ENCODE data around the gene KIAA1755. TPM values are rescaled to one million over a fixed set of nuclear protein-coding genes. Genes with fewer than 3 reads are reported as not detected.
A peak's percentile ranks its signal among the peaks of the same experiment; 100 is the strongest.

Gene KIAA1755
- total and polyA plus RNA-seq, 12 donors: 2.7 to 7.7 (median 5.2) TPM

GRCh38 chr20:38202982-38203293 lies 57.6 kb downstream of the KIAA1755 start:
- Histone ChIP-seq H3K4me3 (no peak overlapping the region), H3K4me1 (peaks cover 0 to 23% (median 0%) of the 10 kb centered on the region in 9 donors), H3K36me3 (no peaks in the 10 kb centered on the region), H3K9me3 (peaks cover 0 to 6% (median 0%) of the 10 kb centered on the region in 11 donors), H3K27ac (no peak overlapping the region), H3K27me3 (no peaks in the 10 kb centered on the region)
- 87 to 90% methylated on average over 8 of the region's 8 CpGs for WGBS, 2 donors
- intact Hi-C loops (cut with DNase I): no loop called here
- no peak for TF ChIP-seq CTCF (IDR thresholded peaks at IDR 0.05)
- no peak for ATAC-seq
- DNase-seq: no peak

DNA sequence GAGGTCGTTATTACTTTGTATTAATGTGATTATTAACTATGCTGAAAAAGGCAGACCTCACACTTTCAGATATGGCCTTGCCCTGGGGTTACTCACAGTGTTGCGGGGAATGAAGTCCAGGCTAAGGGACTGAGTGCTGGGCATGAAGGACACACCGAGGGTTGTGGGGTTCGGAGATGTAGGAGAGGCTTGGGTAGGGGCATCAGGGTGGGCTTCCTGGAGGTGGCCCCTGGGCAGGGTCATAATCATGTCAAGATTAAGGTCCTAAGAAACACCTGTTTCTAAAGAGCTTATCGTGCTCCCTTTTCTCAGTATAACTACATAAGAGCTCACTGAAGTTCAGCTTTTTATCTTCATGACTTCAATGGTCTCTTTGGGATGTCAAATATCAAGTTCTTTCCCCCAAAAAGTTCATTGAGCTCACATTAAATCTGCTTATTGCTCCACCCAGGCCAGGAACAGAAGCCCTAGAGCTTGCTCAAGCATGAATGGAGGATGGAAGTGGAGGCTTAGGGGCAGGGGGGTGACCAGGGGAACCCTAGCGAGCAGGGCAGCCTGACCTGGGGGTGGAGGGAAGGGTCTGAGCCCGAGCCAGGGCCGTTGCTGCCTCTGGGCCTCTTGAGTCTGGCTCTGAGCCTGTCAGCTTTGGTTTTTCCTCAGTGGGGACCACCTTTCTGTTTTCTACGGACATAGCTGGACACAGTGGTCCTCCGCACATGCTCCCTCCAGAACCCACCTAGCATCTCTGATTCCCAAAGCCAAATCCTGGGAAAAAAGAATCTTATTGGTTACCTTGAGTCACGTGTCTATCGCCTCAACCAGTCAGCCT lies 58.2 kb downstream of the KIAA1755 start:
- 92 to 93% methylated on average over 12 of the region's 12 CpGs for WGBS, 2 donors
- ATAC-seq: no peak
- no peak for TF ChIP-seq CTCF (IDR thresholded peaks at IDR 0.05)

GRCh38 chr20:38201356-38201755 lies 59.2 kb downstream of the KIAA1755 start:
- H3K4me1 ChIP-seq: peaks cover 0 to 37% (median 3%) of the 10 kb centered on the region in 9 donors
- H3K36me3 ChIP-seq: no peaks in the 10 kb centered on the region
- ATAC-seq (peak in 3 of 8 donors; percentile 25 to 41 (median 28)), DNase-seq (no peak)
- no peaks in the 10 kb centered on the region for H3K27me3 ChIP-seq
- peaks cover 0 to 4% (median 0%) of the 10 kb centered on the region in 11 donors for H3K9me3 ChIP-seq
- TF ChIP-seq CTCF (IDR thresholded peaks at IDR 0.05): no peak
- no peak overlapping the region for H3K4me3 ChIP-seq
- 60 to 79% methylated on average over 6 of the region's 6 CpGs for WGBS, 2 donors
- H3K27ac ChIP-seq: peak overlapping the region in 1 of 10 donors; percentile 8
- intact Hi-C loops (cut with DNase I): no loop called here

More for the DNA sequence above, 58.2 kb downstream of the KIAA1755 start:
- H3K27ac ChIP-seq: no peak overlapping the region
- peaks cover 0 to 28% (median 0%) of the 10 kb centered on the region in 9 donors for H3K4me1 ChIP-seq
- no peak for DNase-seq
- no peaks in the 10 kb centered on the region for H3K27me3 ChIP-seq
- peaks cover 0 to 6% (median 0%) of the 10 kb centered on the region in 11 donors for H3K9me3 ChIP-seq
- intact Hi-C loops (cut with DNase I): no loop called here
- no peaks in the 10 kb centered on the region for H3K36me3 ChIP-seq
- no peak overlapping the region for H3K4me3 ChIP-seq

GRCh38 chr20:38200646-38201045 lies 59.9 kb downstream of the KIAA1755 start:
- 96 to 98% methylated on average over 3 of the region's 3 CpGs for WGBS, 2 donors
- no peaks in the 10 kb centered on the region for H3K27me3 ChIP-seq
- no peaks in the 10 kb centered on the region for H3K9me3 ChIP-seq
- no peak overlapping the region for H3K4me3 ChIP-seq
- DNase-seq: no peak
- H3K36me3 ChIP-seq: no peaks in the 10 kb centered on the region
- peak overlapping the region in 1 of 10 donors; percentile 8 for H3K27ac ChIP-seq
- intact Hi-C loops (cut with DNase I): no loop called here
- ATAC-seq: no peak
- H3K4me1 ChIP-seq: peaks cover 0 to 44% (median 8%) of the 10 kb centered on the region in 9 donors
- TF ChIP-seq CTCF (IDR thresholded peaks at IDR 0.05): no peak

Data from heart right ventricle (tissue), 16 donors.